GM19324 (cell line): Measurements from ENCODE around the gene CELF6.

Source experiments
- ATAC-seq: cut with Tn5 transposase; IDR thresholded peaks from one replicate; pipeline ENCODE4 v1.9.1; 2021; ENCODE audit warnings: mild to moderate bottlenecking, moderate library complexity; ENCODE audit not compliant: unreplicated experiment, low FRiP score

Gene CELF6

GRCh38 chr15:72272997-72273352 lies 47.0 kb downstream of the CELF6 start:
- ATAC-seq = no peak

- peak; percentile 99 for ATAC-seq
Observed at GRCh38 chr15:72272213-72272996, 47.6 kb downstream of the CELF6 start, which contains the start of gene PARP6. PARP6 (minus strand) TSS chr15:72272554; CDS start chr15:72267477, 5,077 bp downstream.

GRCh38 chr15:72271895-72272212 lies 48.1 kb downstream of the CELF6 start:
- ATAC-seq = no peak

GRCh38 chr15:72271221-72271620 lies 48.7 kb downstream of the CELF6 start:
- ATAC-seq = no peak

GRCh38 chr15:72269739-72270138 lies 50.2 kb downstream of the CELF6 start:
- ATAC-seq = no peak

- ATAC-seq = no peak
Observed at GRCh38 chr15:72265031-72265430, 54.9 kb downstream of the CELF6 start.

GRCh38 chr15:72252663-72253299 lies 67.2 kb downstream of the CELF6 start:
- ATAC-seq = no peak

GRCh38 chr15:72249142-72249810 lies 70.7 kb downstream of the CELF6 start:
- ATAC-seq = no peak

GRCh38 chr15:72248514-72248913 lies 71.4 kb downstream of the CELF6 start:
- no peak for ATAC-seq

- no peak for ATAC-seq
Observed at GRCh38 chr15:72242775-72243370, 77.1 kb downstream of the CELF6 start.

- ATAC-seq = no peak
Observed at GRCh38 chr15:72239652-72240051, 80.3 kb downstream of the CELF6 start.

GRCh38 chr15:72238586-72238985 lies 81.4 kb downstream of the CELF6 start:
- no peak for ATAC-seq

GRCh38 chr15:72237853-72238224 lies 82.1 kb downstream of the CELF6 start:
- ATAC-seq = no peak

GRCh38 chr15:72237029-72237852 lies 82.7 kb downstream of the CELF6 start:
- ATAC-seq = no peak

GRCh38 chr15:72236381-72237003 lies 83.5 kb downstream of the CELF6 start:
- ATAC-seq = no peak

- no peak for ATAC-seq
Observed at GRCh38 chr15:72235298-72235697, 84.7 kb downstream of the CELF6 start.
